SK-N-MC (cell line): Measurements from ENCODE around the gene XAGE3.
"Not testable (repeated sequence)": the region's sequence is repeated elsewhere in the genome, so short reads cannot be mapped to it uniquely, and the experiment has no call there.

ENCODE experiments used
- EZH2 ChIP-seq: fragments of 200-600 bp; sonication (generic); IDR thresholded peaks from one replicate; pipeline ENCODE4 v1.6.1; 2017; ENCODE audit warnings: antibody characterized with exemption
- POLR2AphosphoS5 ChIP-seq: IDR thresholded peaks from 2 replicates; pipeline ENCODE4 v1.6.1; 2012; ENCODE audit warnings: mild to moderate bottlenecking, low read depth, low read length, borderline replicate concordance

GRCh38 chrX:52896855-52897709 is 29.2 kb upstream of the XAGE3 start, which contains the start of gene FAM156B:
- TF ChIP-seq EZH2, POLR2AphosphoS5: not testable (repeated sequence)
